ENCODE measurements around the gene AMFR. TPM values are rescaled to one million over a fixed set of nuclear protein-coding genes. Genes with fewer than 3 reads are reported as not detected.

The AMFR gene
- total and polyA plus RNA-seq, 2 of the 13 experiments (the other 11 are each of a cell fraction or from before 2014, with no cell fraction given), result 52.9 to 108 TPM

GRCh38 chr16:56423584-56424403 is 1.6 kb downstream of the AMFR start (continued):
- TF ChIP-seq ZNF574 (CRISPR knock-in tag; IDR thresholded peaks at IDR 0.05) (no peak; the same call in 1 of the 2 replicates), NR1H2 (CRISPR knock-in tag; IDR thresholded peaks at IDR 0.05; ENCODE audit: borderline replicate concordance, low read depth) (no peak), ZNF496 (CRISPR knock-in tag; IDR thresholded peaks at IDR 0.05; ENCODE audit: insufficient replicate concordance) (no peak), DMTF1 (CRISPR knock-in tag; IDR thresholded peaks at IDR 0.05) (no peak), DPF2 (CRISPR knock-in tag; IDR thresholded peaks at IDR 0.05; ENCODE audit: borderline replicate concordance, low read depth) (no peak), PLRG1 (conservative IDR thresholded peaks at IDR 0.05) (no peak), ETV6 (CRISPR knock-in tag; conservative IDR thresholded peaks at IDR 0.05) (no peak), NR2F2 (IDR thresholded peaks at IDR 0.05; ENCODE audit: borderline replicate concordance, low read depth) (no peak), ZNF616 (CRISPR knock-in tag; IDR thresholded peaks at IDR 0.05; ENCODE audit: low read depth) (no peak), ZSCAN21 (CRISPR knock-in tag; IDR thresholded peaks at IDR 0.05; ENCODE audit: borderline replicate concordance) (no peak), IRF1 (CRISPR knock-in tag; IDR thresholded peaks at IDR 0.05; ENCODE audit: low read depth) (no peak), MBD4 (IDR thresholded peaks at IDR 0.05; ENCODE audit: borderline replicate concordance, low read length) (no peak), MED1 (CRISPR knock-in tag; IDR thresholded peaks at IDR 0.05) (peak; percentile 48), HOXA3 (CRISPR knock-in tag; IDR thresholded peaks at IDR 0.05) (no peak), ATF6 (CRISPR knock-in tag; conservative IDR thresholded peaks at IDR 0.05) (no peak), NCOA1 (CRISPR knock-in tag; IDR thresholded peaks at IDR 0.05) (no peak), DNMT3B (CRISPR knock-in tag; conservative IDR thresholded peaks at IDR 0.05) (0 out of 2 replicates have a peak, but pooled peaks have one; percentile 15), REXO4 (CRISPR knock-in tag; IDR thresholded peaks at IDR 0.05; ENCODE audit: borderline replicate concordance) (no peak), ZNF446 (CRISPR knock-in tag; IDR thresholded peaks at IDR 0.05) (no peak)
- TF ChIP-seq, protein P1, sequence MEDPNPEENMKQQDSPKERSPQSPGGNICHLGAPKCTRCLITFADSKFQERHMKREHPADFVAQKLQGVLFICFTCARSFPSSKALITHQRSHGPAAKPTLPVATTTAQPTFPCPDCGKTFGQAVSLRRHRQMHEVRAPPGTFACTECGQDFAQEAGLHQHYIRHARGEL (CRISPR knock-in tag; IDR thresholded peaks at IDR 0.05), result no peak
- TF ChIP-seq, protein P2, sequence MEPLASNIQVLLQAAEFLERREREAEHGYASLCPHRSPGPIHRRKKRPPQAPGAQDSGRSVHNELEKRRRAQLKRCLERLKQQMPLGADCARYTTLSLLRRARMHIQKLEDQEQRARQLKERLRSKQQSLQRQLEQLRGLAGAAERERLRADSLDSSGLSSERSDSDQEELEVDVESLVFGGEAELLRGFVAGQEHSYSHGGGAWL (CRISPR knock-in tag; IDR thresholded peaks at IDR 0.05), result no peak
